Right kidney (tissue), 1 donor: Measurements from ENCODE around the gene SPTLC3.
A peak's percentile ranks its signal among the peaks of the same experiment; 100 is the strongest.

Source experiments
- DNase-seq: peaks from one replicate; pipeline ENCODE4 v3.0.0-alpha.2; 2016

Gene SPTLC3

DNA sequence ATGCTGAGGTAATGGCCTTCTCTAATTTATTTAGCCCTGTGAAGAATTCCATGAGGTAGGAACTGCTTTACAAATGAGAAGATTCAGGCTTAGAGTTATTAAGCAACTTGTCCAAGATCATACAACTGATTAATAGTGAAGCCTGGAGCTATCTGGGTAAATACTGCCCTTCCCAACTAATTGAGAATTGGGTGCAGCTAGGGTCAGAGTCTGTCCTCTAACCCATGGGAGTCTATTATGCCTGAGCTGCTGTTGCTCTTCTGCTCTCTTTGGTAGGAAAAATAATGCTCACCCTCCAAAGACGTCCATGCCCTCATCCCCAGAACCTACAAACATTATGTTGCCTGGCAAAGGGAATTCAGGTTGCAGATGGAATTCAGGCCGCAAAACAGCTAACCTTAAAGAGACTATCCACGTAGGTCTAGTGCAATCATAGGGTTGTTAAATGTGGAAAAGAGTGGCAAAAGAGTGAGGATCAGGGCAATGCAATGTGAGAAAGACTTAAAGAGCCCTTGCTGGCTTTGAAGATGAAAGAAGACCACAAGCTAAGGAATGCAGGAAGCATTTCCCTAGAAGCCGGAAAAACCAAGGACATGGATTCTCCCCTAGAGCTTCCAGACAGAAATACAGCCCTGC, 90.1 kb downstream of the SPTLC3 start:
- DNase-seq = no peak

GRCh38 chr20:13099676-13100075, 90.9 kb downstream of the SPTLC3 start:
- no peak for DNase-seq

GRCh38 chr20:13101276-13101675, 92.5 kb downstream of the SPTLC3 start:
- DNase-seq = no peak

- DNase-seq = no peak
These were observed 92.9 kb downstream of the SPTLC3 start for GRCh38 chr20:13101706-13102105.

GRCh38 chr20:13102237-13102636, 93.5 kb downstream of the SPTLC3 start:
- DNase-seq = no peak

DNA sequence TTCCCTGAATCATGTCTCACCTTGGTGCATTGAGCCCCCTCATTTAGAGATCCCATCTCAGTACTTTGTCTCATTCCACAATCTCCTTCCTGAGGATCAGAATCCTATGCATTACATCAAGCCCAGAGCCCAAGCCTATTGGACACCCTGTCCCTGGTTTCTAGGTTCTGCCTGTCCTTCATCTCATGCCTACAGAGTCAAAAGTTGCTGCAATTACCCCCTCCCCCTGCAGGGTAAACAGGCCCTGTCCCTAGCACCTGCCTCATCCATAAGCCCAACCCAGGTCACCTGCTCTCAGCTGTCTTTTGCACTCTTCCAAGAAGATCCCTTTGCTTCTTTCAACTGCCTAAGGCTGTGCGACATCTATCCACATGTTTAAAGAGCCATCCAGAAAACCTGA, 93.9 kb downstream of the SPTLC3 start:
- no peak for DNase-seq

- DNase-seq = no peak
These were observed 96.3 kb downstream of the SPTLC3 start for GRCh38 chr20:13105039-13105438.

DNA sequence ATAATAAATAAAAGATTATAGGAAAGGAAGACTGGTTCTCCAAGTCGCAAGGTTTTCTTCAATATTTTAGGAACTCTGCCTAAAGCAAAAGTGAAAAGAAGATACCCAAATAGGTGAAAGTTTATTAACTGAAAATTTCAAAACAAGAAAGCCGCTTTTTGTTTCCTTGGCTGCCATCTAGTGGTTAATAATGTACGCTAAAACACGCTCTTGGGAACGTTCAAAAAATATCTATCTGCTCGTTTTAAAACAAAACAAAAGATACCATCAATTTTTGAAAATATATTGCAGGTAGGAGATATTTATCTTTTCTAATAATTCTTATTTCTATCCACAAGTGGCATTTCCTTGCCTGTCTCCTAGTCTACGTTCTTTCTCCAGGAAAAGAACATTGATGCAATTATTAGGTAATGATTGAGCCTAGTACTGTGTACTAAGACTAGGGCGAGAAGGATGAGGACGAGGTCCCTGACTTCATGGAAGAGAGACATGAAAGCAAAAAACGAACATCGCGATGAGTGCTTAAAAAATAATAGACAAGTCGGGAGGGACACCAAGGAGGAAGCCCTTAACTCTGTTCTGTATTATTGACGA, 97.2 kb downstream of the SPTLC3 start:
- DNase-seq = no peak

DNA sequence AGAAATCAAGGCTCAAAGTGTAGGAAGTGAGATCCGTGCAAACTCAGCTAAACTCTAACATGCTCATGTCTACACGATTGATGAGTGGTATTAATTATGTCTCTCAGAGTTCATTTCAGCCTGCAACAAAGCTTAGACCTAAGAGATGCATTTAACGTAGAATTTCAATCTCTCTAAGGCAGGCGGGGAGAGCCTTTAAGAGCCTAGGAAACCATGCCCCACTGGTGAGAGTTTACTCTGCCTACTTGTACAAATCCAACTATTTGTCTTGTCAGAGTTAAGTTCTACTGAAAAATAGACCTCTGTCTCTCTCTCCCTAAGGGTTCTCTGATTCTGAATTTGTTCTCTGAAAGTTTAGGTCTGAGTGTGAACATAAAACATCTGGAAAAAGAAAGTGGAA, 100.9 kb downstream of the SPTLC3 start:
- no peak for DNase-seq

DNA sequence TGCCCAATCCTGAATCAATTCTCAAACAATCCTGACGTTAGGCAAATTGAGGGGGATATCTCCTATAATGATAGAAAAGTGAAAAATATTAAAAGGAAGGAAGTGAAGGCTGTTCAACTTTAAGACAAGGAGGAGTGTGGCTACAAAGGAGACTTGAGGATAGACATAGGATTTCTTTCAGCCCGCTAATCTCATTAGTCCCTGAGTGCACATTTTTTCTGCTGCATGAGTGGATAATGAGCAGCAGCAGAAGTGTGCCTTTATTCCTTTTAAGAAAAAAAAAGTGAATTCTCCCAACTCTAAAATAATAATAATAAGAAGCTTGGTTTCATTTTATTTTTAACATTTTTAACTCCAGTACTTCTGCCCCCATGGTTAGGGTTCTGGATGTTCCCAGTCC, 102.0 kb downstream of the SPTLC3 start:
- no peak for DNase-seq

GRCh38 chr20:13111249-13111911, 102.6 kb downstream of the SPTLC3 start:
- no peak for DNase-seq

DNA sequence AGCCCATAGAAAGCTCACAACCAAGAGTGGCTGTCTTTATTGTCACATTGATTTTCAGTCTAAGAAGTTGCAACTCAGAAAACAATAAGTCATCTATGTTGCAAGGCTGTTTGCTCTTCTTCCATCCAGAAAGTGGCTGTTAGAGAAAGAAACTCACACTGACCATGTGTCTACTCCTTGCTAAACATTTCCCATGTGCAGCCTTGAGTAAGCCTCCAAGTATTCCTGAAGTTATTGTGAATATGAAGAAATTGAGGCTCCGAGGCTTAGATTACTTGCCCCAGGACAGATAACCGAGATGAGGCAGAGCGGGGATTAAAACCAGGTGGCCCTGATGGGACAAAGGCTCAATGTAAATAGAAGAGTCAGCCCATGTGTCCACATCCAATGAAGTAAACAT, 105.0 kb downstream of the SPTLC3 start:
- DNase-seq = no peak

DNA sequence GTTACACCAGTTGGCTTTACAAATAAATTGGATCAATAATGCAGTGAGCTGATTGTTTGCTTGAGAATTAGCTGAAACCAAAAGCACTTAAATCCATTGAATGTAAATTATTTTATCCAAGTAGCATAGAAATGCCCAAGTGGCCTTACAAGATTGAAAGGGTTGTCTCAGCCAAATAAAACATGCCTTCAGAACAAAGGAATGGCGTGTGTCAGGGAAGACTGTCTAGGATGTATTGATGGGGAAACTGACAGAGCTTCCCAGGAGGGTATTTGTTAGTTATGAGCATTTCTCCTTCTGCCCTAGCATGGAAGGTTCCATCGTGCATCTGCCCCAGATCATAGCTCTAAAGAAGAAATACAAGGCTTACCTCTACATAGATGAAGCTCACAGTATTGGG, 108.4 kb downstream of the SPTLC3 start:
- DNase-seq = no peak

GRCh38 chr20:13118676-13119075, 109.9 kb downstream of the SPTLC3 start:
- no peak for DNase-seq

- peak; percentile 44 for DNase-seq
These were observed 110.8 kb downstream of the SPTLC3 start for GRCh38 chr20:13119583-13119982.

- DNase-seq = no peak
These were observed 111.7 kb downstream of the SPTLC3 start for GRCh38 chr20:13120471-13120870.

- DNase-seq = no peak
These were observed 113.2 kb downstream of the SPTLC3 start for GRCh38 chr20:13121840-13122515.

GRCh38 chr20:13125486-13125885, 116.7 kb downstream of the SPTLC3 start:
- no peak for DNase-seq

DNA sequence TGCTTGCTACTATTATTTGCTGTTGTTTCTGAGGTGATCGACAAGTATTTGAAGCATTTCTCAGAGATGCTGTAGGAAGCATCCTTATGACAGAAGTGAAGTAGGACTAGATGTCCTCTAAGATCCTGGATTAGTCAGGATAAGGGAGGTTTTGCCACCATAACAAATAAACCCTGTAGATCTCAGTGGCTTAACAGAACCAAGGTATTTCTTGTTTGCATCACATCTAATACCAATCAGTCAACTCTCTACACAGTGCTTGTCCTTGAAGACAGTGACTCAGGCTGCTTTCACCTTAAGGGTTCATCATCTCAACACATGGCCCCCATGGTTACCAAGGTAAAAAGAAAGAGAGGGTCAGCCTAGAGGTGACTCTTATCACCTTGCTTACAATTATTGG, 119.4 kb downstream of the SPTLC3 start:
- DNase-seq = no peak

DNA sequence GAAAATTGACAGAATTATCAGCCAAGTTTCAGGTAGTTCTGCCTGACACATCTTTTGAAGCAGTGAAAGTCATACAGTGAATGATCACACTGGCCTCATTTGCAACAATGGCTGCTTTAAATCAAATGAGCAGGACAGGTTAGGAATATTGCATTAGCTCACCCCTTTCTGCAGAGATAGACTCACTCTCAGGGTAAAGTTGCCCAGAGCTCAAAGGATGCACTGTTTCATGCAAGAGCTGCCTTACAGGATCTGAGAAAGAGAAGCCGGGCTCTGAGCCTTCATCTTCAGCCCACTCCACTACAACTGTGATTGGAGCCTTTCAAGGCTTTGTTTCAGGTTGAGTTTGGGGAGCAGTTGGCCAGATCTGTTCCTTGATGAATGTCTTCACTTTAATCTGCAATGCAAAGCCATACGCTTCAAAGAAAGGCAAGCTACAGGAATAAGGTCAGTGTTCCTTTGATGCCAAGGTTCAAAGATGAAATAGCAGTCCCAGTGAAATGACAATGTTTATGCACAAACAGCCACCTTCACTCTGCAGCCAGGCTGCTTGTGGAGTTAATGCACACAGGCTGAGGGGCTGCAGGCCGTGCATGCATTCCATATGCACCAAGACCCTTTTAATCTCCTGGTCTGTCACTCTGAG, 121.4 kb downstream of the SPTLC3 start:
- no peak for DNase-seq

- DNase-seq = no peak
These were observed 121.9 kb downstream of the SPTLC3 start for GRCh38 chr20:13130707-13131103.

DNA sequence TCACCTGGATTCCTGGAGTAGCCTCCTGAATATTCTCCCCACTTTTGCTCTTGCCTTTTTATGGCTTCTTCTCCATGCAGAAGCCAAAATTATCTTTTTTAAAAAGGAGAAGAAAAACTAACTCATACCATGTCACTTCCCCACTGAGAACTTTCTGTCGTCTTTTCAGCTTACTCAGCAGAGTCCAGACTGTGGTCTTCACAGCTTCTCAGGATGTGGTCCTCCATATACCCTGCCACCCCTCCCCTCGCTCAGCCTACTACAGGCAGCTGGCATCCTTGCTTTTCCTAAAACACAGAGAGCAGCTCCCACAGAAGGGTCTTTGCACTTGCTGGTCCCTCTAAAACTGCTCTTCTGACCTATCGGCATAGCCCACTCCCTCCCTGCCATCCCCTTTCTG, 122.9 kb downstream of the SPTLC3 start:
- DNase-seq = no peak
